DLD1 (cell line): ENCODE results near the gene CXCR5.

Source experiments
- in situ Hi-C: cut with HindIII; loops from 2 replicates; pipeline ENCODE4 v1.10.0; 2017; ENCODE audit warnings: low sequenced_read_pairs

The CXCR5 gene

DNA sequence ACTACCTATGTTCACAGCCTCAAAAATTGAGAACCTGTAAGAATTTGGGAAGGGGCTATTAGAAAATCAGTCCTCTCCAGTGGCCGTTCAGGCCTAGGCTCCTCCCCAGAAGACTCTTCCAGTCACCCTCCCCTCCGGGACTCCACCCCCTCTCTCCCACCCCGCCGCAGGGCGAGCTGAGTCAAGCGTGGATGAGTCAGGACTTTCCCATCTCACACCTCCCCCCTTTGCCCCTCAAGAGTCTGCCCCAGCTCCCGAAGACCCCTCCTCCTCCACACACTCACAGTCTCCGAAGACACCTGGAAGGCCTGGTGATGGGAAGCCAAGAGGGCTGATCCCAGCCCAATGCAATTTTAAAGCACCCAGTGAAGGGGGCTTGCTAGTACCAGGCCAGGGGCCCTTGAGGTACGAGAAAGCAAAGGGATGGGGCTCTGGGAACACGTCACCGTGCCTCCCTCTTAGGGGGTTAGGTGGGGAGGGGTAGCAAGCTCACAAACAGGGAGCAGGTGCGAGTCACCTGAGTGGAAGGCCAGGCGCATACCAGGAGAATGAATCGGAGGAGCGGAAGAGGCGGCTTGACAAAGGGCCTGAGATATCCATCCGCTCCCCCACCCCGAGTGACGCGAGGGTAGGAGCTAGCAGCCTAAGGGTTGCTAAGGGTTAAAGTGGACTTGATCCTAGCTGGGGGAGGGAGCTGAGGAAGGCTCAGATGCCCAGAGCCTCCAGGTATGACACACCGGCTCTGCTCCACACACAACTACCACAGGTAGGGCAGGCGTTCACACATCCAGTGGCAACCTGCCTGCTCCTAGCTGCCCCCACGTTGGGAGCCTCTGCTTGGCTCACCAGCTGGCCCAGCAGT lies 28.4 kb downstream of the CXCR5 start:
- in situ Hi-C loops, result no loop called here

DNA sequence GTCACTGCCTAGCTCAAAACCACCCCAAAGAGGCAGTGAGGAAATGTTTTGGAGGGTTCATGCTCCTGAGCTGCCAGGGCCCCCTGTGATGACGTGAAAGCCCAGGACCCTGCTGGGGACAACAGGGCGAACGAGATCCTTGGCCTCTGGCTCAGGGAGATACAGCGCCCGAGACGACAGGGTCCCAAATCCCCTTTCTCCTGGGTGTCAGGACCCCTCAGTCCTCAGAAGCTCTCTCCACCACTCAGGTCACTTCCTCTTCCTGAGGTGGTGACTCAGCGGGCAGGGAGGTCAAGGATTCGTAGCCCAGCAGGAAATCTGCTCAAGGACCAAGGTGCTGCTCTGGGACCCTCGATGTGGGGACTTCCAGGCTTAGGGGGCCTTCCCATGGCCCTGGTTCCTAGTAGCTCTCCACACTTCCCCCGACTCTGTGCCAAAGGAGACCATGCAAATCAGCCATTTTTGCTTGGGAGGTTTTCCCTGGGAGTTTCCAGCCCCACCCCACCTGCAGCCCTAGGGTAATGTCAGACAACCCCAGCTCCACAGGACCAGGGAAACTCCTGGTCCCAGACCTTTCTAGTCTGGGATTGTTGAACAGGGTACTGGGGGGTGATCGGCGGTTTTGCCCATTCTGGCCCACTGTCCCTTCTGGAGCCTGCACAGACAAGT lies 29.2 kb downstream of the CXCR5 start:
- in situ Hi-C loops, result no loop called here

DNA sequence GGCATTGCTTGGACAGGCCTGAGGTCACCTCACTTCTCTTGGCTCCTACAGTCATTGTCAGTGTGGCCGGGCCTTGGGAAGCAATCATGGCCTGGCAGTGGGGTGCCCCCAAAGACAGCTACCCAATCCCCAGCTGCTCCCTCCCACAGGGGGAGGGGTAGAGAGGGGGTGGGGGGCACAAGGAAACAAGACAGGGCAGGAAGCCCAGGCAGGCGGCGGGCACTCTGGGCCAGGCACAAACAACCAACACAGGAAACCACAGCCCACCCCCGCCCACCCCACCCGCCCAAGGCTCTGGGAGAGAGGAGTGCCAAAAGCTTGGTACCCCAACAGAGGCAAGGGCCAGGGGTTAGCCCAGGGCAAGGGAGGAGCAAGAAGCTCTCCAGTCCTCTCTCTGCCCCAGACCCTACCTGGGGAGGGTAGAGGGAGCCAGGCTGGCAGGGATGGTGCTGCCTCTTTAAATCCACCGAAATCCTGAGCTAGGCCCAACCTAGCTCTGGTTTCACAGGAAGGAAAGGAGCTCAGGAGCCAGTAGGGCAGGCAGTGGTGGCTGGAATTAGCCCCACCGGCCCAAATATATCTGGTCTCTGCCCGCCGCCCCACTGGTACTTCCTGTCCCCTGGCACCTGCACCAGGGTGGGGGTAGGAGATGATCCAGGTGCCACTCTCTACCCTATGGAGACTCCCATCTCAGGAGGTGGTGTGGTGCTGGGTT lies 29.9 kb downstream of the CXCR5 start:
- in situ Hi-C loops, result no loop called here

DNA sequence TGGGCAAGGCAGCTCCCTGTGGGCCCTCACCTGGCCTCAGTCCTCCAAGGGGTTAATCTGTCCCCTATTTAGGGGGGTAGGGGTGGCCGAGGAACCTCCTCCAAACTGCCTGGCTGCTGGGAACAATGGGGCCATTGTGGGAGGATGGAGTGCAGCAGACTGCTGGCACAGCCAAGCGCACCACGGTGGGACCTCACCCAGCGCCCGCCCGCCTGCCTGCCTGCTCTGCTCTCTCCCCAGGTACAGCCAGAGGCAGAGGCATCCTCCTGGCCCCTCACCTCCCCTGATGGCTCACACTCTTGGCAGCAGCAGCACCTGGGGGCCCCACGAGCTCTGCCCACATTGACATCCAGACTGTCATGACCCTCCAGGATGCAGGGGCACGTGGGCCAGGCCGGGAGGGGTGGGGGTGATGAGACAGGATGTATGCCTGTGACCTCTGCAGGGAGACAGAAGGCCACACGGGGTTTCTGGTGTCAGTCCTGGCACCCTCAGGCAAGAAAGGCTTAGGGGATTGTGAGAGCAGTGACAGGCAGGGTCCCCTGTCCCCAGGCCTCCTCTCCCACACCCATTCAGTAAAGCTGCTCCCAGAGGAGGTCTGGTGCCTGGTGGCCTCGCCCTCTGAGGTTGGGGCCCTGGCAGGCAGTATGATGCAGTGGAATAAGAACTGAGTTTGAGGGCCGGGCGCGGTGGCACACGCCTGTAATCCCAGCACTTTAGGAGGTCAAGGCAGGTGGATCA lies 30.7 kb downstream of the CXCR5 start:
- in situ Hi-C loops, result no loop called here

DNA sequence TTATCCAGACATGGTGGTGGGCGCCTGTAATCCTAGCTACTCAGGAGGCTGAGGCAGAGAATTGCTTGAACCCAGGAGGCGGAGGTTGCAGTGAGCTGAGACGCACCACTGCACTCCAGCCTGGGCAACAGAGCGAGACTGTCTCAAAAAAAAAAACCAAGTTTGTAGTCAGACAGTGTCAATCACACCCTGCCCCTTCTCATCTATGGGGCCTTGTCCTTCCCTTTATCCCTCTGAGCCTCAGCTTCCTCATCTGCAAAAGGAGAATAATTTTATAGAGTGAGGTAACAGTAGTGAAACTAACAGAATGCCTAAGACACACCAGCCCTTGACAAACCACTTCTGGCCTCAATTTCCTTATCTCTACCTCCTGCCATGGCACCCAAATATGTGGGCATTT lies 31.3 kb downstream of the CXCR5 start:
- in situ Hi-C loops, result no loop called here

DNA sequence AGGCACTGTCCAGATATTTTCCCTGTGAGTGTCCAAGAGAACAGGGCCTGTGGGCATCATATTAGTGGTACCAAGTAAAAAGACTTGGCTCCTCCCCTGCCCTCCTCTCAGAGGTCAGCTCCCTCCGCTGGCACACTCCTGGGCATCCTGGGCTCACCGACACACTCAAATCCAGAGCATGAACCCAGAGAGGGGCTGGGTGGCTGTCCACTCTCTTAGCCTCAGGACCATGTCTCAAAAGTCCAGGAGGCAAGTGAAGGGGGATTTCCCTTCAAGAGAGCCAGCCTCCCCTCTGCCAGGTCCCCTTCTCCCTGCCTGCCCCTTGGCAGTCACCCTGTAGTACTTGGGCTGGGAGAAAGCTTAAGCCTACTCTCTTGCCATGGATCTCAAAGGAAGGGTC lies 31.7 kb downstream of the CXCR5 start:
- in situ Hi-C loops, result no loop called here

DNA sequence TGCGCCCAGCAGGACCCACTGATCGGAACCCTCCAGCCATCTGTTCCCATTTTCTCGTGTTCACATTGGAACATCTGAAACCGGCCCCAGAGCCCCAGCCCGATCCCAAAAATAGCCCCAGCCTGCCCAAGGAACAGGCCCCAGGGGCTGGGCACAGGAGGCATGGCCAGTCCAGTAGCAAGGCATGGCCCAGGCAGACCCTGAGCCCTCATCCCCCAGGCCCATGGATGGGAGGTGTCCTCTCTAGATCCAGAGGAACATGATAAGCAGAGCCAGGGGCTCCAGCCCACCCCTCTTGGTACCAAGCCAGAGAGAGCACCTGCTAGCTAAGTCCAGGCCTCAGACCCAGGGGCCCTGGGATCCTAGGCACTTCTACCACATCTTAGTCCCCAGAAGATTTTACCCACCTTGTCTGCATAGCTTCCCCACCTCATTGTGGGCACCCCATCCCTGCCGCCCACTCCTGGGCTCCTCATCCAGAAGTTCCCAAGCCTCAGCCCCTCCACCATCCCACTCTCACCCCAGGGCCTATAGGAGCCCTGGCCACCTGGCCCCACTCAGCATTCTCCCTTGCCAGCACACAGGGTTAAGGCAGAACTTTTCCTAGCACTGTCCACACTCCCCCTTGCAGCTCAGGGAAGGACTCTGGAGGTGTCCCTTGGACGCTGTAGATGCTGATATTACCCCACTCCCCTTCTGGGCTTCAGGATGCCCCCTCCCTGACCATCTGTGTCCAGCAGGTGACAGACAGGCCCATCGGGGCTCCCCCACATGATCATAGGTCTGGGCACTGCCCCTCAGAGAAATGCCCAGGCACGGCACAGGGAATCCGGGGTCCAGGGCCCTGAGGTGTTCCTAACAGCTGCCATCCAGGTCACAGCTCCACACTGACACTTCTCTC lies 32.5 kb downstream of the CXCR5 start:
- in situ Hi-C loops, result no loop called here

DNA sequence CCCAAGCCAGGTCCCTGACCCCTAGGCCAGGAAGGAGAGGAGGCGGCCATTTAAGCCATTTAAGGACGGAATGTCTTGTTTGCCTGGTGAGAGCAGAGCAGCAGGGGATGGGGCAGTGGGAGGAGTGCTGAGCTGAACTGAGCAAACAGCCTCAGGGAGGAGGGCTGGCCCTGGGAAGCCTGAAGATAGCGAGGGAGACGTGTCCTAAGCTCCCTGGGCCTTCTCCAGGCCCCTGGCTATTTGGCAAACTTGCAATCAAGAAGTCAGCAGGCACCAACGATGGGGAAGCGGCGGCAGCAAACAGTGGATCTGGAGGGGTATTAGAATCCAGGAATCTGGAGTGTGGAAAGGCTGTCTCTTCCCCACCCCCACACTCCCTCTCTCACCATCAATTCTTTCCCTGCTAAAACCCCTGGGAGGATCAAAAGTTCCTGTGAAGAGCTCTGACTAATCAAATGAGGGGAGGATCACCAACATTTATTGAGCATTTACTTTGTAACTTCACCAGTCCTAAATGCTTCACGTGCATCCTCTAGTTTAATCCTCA lies 33.2 kb downstream of the CXCR5 start:
- in situ Hi-C loops, result no loop called here

DNA sequence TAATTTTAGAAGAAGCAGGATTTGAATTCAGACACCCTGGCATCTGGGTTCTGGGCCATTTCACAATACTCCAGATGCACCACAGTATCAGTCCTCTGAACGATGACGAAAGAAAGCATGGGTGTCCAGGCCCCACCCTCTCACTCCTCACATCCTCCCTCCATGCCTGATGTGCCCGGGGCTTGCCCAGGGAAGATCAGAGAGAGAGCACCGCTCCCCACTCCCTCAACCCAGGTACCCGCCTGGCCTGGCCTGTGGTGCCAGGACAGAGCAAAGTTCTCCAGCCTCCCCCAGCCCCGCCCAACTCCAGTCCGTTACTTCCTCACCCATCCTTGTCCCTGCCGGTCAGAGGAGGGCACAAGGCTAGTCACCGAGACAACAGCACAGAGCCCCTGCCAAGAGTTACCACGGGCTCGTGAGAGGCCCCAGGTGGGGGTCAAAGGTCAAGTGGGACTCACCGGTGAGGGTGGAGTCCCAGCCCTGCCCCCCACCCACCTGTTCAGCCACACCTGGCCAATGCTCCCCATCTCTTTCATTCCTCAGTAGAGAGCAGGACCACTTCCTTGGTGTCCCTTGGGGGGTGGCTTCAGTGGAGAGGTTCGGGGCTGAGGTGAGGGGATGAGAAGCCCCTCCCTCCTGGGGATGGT lies 33.9 kb downstream of the CXCR5 start:
- in situ Hi-C loops, result no loop called here

DNA sequence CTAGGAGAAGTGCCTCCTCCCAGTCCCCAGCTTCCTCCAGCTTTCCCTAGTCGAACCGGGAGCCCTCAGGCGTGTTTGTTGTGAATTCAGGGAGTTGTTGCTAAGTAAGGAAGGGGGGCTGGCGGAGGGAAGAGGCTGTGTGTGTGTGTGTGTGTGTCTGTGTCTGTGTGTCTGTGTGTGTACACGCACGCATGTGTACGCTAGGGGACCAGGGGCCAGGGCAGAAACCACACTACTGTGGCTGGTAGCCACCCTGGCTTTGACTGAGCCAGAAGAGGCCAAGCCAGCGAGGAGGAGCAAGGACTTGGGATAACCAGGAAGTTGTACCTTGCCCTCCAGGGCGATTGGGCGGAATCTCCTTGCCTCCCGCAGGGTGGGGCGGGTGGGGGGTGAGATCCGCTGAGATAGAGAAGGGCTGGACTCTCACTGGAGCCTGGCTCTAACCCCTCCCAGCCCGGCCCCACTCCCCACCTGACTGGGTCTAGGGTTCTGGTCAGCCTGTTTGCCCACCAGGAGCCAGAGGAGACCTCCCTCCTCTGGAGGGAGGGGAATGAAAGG lies 34.5 kb downstream of the CXCR5 start:
- in situ Hi-C loops, result no loop called here

DNA sequence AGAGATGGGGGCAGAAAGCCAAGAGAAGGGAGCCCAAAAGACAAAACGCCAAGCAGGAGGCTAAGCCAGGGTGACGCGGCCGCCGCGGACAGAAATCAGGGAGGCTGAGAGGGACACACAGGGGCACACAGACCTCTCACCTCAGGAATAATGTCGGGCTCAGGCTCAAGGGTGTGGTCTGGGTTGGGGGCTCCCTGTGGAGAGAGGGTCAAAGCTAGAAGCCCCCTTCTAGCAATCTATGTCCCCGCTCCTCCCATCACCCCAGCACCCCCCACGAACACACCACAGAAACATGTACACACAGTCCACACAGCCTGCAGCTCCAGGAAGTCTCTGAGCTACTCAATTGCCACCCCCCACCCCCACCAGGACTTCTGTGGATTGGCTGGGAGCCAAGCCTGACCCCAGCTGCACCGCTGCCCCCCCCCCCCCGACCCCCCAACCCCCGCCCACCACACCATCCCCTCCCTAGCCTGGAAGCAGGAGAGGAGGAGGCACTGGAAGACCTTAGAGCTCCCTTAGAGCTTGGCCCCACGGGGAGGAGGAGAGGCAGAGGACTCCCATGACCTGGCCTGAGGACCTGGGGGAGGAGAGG lies 35.1 kb downstream of the CXCR5 start:
- in situ Hi-C loops, result no loop called here

DNA sequence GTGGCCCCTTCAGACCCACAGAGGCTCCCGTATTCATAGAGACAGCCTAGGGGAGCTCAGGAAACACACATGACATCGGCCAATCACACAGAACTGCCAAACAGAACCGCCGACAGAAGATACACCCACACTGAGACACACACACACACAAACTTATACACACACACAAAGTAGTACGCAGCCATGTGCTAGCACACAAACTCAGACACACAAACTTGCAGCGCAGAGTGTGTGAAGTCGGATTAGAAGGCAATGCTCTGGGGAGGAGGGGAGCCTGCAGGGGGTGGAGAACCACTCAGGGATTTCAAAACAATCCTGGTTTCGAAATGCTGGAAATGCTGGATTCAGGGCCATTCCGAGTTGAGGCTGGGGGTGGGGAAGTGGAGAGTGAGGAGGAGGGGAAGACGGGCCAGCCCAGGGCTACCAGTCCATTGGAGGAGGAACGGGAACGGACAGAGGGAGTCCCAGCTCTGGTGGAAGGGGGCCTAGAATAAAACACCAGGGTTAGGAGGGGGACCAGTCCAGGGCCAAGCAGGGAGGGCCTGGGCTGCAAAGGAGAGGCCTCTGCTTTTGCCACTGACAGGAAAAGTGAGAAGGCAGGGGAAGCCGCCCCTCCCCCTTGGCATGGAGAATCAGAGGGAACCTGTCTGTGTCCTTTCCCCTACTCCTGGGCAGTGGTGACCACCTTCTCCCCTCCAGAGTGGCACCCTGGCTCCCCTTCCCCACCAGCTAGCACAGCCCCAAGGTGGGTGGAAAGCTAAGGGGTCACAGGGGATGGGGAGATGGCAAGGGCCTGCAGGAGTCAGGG lies 37.6 kb downstream of the CXCR5 start:
- in situ Hi-C loops, result no loop called here

DNA sequence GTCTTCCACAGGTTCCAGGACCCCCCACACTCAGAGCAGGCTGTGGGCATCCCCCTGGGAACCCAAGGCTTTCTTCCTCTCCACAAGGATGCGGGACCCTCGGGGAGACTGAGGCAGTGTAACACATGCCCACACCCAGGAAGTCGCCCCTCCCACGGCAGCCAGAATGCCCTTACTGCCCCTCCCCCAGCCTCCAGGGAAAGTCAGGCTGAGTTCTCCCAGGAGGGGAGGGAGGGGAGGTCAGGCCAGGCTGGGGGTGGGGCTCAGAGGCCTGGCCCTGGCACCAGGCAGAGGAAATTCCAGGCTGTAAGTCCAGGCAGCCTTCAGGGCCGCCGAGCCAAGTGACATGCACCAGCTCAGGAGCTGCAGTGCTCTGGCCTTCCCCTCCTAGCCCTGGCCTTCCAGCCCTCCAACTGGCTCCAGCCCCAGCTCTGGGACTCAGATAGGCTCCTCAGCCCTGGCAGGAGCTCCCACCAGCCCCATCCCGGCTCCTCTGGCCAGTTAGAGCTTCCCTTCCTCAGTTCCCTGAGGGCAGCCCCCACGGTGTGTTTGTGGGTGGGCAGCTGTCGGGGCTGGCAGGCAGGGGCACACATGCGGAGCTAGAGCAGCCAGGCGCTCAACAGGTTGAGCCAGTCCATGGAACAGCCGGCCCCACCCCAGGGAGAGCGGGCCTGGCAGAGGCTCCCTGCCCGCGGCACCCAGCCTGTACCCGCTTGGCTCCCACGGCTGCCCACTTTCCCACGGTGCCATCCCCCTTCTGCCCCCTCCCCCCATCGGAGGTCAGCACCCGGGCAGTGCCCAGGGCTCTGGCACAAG lies 38.4 kb downstream of the CXCR5 start:
- in situ Hi-C loops, result no loop called here

DNA sequence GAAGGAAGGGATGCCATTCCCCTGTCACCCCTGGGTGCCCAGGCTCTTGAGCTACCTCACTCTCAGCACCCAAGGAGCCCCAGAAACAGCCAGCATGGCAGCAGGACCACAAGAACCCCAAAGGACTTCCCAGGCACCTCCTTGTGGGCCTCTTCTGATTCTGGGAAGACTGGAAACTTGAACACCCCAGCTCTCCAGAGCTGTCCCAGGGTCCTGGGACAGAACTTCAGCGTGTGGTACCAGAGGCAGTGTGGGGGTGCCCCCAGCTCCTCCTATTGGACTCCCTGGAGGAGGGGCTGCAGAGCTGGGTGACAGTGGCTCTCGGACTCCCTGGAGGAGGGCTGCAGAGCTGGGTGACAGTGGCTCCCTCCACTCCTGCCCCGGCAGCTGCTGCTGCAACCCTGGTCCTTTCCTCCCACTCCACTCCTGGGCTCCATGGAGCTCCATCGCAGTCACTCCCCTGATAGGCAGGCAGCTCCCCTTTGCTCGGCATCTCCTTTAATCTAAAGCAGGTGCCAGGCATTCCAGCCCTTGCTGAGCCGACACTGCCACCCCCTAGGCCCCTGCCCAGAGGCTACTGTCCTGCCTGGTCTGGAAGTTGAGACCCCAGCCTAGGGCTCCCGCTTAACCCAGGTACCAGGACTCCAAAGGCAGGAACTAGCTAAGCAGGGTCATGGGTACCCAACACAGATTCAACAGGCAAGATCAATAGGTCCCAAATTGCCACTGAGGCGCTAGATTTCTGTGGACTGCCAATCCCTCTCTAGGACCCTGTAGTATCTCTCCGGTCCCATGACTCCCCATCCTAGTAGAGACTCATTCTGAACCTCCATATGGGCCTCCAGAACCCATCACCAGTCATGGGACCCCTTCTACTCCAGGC lies 39.3 kb downstream of the CXCR5 start:
- in situ Hi-C loops, result no loop called here

DNA sequence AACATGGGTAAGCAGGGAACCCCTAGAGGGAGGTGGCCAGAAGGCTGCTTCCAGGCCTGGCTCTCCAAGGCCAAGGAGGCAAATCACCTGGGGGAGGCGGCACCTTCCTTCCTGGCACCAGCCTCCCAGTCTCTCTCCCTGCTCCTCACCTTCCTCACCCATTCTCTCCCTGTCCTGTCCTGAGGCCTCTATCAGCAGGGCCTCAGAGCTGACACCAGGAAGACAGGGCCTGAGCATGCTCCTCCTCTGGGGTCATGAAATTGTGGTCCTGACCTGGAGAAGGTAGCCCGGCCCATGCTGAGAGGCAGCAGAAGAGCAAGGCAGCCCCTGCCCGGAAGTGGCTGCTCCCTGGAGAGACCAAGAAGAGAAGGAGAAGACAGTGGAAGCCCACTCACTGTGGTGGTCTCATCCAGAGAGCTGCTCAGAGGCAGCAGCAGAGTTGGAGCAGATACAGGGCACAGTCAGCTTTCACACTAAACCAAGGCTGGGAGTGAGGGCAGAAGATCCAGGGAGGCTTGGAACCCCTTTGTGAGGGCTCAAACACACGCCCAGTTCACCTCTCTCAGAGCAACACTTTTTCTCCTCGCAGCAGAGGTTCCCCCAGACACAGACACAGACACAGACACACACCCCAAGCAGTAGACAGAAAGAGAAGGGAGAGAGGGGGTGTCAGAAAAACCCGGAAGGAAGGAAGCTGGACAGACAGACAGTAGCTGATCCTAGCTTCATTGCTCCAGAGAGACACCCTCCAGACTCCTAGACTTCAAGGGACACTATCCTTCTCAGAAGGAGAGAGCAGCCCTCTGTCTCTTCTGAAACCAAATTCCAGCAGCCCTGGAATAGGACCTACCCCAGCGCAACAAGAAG lies 40.3 kb downstream of the CXCR5 start:
- in situ Hi-C loops, result no loop called here
